GM18505 (cell line): ENCODE data around the gene OSBPL1A.

ENCODE experiments used
- ATAC-seq: cut with Tn5 transposase; IDR thresholded peaks from one replicate; pipeline ENCODE4 v1.9.1; 2021; ENCODE audit not compliant: unreplicated experiment
- POLR2A ChIP-seq: IDR thresholded peaks from 4 replicates; pipeline ENCODE4 v1.6.1; 2011; ENCODE audit warnings: borderline replicate concordance; ENCODE audit not compliant: insufficient read depth, insufficient read length; ENCODE audit errors: extremely low read depth

OSBPL1A gene

DNA sequence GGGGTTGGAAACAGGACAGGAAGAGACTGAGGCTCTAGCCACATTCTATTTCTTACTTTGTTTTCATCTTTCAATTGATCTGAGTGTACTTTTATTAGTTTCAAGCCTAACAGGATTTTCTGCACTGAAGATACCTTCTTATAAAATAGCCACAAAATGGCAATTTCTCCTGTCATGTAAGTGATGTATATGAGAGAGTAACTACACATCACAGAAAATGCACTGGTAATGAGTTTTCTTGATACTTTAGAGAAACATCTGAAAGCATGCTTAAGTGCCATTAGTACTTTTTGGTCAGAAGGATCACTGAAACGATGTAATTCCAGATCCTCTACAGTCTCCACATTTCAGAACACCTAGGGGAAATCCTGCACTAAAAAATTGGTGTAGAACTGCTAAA lies 153.9 kb downstream of the OSBPL1A start:
- no peak for TF ChIP-seq POLR2A
- no peak for ATAC-seq

DNA sequence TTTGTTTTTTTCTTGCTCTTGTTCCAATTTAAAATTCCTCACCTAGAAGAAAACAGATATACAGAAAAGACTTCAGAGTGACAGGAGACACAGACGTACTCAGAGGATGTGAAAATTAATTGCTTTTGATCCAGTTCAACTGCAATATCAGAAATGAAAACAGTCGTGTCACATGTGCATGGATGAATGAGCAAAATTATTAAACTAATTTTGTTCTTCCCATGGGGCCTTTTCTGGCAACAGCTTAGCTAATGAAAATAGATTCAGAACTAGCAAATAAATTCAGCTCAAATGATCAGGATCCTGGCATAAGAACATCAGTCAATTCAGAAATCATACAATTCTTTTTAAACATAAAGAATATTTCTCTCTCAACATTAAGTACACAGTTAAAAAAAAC lies 158.3 kb downstream of the OSBPL1A start:
- no peak for ATAC-seq

DNA sequence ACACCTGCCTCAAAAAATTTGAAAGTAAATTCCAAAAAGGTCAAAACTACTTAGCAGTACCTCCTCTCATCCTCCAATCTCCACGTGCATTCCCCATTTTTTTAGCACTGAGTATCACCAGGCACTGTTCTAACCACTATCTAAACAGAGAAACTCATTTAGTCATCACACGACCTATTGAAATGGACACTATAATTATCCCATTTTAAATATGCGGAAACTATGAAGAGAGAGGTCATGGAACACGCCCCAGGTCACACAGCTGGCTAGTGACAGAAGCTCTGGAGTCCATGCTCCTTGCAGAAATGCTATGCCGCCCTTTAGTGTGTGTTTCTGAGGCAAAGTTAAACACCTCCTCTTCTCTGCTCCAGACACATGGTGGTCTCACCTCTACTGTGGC lies 159.2 kb downstream of the OSBPL1A start:
- no peak for TF ChIP-seq POLR2A
- ATAC-seq: no peak

More for the DNA sequence above, 158.3 kb downstream of the OSBPL1A start:
- no peak for TF ChIP-seq POLR2A

DNA sequence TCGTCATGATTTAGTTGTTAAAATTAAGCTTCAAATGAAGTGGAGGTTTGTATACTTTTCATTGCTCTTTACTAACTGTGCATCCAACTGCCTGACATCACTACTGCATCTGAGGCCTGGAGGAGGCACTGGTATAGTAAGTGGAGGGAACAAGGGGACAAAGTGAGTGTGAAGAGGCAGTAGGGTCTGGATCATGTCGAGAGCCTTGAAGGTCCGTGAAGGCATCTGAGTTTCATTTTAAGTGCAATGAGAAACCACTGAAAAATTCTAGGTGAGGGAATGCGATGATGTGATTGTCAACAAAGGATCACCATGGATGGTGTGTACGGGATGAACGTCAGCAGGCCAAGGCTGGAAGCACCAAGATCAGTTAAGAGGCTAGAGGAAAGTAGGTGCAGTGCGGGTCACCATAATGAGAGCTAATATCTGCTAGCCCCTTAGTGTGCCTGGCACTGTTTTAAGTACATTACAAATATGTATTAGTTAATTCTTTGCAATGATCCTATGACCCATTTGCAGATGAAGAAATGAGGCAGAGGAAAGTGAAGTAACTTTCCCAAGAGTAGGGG lies 162.7 kb downstream of the OSBPL1A start:
- ATAC-seq: no peak
- TF ChIP-seq POLR2A: no peak

DNA sequence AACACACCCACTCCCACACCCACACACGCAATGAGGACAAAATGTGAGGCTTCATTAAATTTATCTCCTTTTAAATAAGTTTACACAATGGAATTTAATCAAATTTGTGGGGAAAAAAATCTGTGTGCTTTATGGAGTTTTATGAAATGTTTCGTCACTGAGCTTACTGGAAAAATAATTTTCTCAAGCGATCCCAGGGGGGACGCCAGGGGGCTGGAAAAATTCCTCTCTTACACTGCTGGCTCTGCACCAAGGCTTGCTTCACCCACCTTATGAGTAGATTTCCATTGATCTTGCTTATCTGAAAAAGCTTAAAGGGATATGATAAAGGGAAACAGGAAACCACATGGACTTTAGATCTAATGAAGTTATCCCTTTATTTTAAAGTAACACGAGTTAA lies 163.3 kb downstream of the OSBPL1A start:
- TF ChIP-seq POLR2A: no peak
- ATAC-seq: no peak

DNA sequence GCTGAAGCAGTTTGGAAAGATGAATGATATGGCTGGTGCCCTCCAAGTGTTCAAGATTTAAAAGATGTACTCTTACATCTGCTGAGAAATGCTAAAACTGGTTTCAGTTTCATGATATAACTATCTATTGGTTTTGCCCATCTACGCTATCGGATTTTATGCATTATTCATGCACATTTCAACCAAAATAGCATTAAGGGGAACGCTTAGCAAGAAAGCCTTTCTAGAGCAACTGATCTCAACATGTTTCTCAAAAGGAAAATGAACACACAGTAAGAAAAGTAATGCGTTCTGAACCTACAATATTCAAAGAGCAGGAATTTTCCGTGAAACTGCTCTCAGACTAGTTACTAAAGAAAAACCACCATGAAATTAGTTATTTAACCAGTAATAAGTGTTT lies 164.8 kb downstream of the OSBPL1A start:
- TF ChIP-seq POLR2A: no peak
- no peak for ATAC-seq

DNA sequence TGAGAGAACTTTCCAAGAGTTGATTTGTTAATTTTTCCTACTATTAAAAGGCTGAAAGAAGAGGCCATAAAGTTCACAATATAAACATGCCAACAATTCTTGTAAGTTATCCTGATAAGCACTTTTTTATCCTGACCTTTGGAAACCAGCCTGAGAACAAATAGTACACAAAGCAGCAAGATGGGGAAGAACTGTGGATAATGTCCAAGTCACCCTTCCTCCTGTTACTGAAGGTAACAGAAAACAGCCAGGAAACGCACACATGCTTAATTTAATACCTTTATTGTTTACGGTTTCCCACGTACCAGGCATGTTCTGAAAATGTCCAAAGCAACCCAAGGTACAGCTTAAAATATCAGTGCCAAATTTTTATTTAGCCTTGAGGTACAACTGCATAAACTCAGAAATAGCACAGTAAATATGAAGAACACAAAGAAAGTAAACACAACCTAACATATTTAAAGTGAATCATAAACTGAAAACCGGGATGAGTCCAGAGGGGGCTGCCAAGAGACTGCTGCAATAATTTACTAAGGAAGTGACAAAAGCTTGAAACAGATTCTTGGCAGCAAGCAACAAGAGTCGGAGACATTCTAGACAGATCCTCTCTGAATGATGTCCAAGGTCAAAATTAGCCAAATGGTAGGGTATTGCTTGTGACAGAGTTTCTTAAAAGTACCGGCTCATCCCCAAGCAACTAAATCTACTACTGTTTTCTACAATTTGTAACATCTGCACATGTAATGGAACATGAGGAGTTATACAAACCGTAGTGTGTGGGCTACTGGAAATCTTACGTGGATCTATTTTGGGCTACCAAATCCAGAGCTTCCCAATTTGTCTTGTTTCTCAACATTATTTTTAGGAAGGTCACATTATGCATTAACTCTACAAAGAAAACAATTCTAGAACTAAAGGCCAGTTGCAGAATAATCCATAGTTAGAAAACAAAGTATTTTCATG lies 165.6 kb downstream of the OSBPL1A start:
- ATAC-seq: no peak
- TF ChIP-seq POLR2A: no peak

DNA sequence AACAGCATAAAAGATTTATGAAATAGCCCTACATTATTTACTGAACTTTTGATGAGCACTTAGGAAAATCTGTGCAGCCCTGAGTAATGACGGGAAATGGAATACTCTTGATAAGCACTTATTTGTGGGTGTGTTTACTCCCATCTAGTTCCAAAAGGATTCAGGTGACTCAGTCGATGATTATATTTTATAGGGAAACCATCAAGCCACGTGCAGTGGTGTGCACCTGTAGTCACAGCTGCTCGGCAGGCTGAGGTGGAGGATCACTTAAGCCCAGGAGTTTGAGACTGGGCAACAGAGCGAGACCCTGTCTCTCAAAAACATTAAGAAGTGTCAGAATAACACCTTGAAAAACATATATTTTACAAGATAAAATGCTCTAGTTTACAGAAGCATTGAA lies 166.9 kb downstream of the OSBPL1A start:
- ATAC-seq: no peak
- no peak for TF ChIP-seq POLR2A

DNA sequence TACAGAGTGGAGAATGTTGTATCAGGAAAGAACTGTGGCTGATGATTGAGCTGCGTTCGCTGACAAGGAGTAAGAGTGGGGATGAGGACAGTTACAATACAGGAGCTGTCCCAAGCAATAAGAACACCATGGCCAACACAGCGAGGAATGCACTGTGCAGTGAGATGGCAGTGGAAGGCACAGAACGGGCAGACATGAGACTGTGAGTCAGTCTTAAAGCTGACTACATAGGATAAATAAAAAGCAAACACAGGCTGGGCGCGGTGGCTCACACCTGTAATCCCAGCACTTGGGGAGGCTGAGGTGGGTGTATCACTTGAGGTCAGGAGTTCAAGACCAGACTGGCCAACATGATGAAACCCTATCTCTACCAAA lies 169.0 kb downstream of the OSBPL1A start:
- no peak for TF ChIP-seq POLR2A
- no peak for ATAC-seq

DNA sequence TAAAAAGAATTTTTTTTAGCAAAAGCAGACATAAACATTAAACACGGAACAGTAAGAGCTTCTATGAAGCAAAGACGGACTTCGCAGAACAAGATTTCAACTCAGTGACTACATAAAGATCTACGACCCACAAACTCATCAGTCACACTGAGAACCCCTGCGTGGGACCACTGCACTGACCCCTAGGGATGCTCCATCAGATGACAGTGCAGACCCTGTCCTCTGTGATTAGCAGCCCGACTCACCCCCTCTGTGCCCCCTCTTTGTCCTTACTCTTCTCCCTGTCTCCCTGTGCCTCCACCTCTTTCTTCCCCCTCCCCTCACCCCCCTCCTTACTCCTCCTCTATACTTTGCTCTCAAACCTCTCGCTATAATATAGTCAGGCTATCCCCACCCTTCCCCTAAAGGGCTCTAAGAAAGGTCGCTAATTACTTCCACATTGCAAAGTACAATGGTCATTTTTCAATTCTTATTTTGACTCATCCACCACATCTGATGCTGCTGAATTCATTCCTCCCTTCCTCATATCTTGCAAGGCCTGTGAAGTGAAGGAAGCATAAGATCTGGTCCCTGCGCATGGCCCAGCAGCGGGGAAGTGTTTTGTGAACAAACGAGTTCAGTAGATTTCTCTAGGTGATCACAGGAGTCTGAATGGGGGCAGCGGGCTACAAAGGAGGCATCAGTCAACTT lies 169.5 kb downstream of the OSBPL1A start:
- TF ChIP-seq POLR2A: no peak
- no peak for ATAC-seq

DNA sequence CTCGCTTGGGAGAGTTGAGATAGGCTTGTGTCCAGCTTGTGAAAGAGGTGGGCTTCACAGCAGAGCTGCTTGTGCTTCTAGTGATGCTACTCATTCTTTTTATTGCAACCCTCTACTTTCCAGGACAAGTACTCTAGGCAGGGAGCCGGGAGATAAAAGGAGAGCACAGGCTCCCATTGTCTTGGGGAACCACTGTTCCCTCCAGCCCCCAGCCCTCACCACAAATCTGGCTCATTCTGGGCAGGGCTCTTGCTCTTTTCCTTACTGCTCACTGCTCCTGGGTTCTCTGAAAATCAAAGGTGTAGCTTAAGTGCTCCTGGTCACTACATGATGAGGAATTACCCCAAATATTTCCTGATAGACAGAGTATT lies 177.3 kb downstream of the OSBPL1A start:
- TF ChIP-seq POLR2A: no peak
- no peak for ATAC-seq

DNA sequence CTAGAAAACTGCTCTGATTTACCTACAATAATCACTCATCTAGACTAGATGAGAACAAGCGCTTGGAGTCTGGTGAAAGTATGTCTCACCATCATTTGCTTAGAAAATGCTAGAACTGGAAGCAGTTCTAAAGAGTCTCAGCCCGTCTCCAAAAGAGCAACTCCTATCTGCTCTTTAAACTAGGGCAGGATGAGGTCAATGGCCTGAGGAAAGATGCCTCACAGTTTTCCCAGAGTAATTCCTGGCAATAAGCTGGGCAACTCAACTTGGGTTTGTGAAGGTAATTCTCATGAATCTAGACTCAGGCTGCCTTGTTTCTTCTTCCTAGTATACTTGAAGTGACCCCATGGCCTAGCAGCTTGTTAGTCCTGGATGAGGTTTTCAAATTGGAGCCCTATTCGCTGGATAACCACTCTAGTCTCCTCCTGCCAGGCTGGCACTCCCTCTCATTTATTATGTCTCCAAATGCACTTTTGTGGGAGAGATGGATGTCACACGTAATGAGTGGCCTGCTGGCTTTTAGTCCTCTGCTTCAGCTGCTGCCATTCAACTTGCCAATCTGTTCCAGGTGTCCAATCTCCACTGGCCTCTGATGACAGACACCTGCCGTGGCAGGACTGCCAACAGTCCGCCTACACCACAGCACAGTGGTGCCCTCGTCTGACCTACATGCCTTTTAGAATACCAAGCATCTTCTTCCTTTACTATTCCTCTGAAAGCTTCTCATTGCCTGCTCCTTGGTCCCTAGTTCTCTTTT lies 177.9 kb downstream of the OSBPL1A start:
- no peak for ATAC-seq
- no peak for TF ChIP-seq POLR2A

DNA sequence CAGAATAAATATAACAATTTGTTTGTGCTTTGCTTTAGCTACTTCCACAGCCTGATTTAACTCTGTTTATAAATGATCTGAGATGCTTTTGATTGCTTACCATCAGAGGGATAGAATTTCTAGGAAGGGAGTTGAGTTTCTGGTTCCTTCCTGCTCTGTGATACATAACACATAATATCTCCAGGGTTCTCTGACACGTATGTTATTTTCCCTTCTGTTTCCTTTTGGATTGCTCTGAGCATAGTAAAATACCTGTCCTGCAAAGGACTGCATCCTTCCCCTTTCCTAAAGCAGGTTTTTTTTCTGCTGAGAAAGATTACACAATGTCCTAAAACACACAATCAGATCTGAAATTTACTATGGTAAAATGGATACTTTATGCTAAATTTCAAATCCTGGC lies 182.7 kb downstream of the OSBPL1A start:
- TF ChIP-seq POLR2A: no peak
- ATAC-seq: no peak
